Pancreas (tissue), 10 donors: ENCODE results near the gene ARR3. TPM values are rescaled to one million over a fixed set of nuclear protein-coding genes. Genes with fewer than 3 reads are reported as not detected.
"Not testable (repeated sequence)": the region's sequence is repeated elsewhere in the genome, so short reads cannot be mapped to it uniquely, and the experiment has no call there.

ENCODE experiments used
- ATAC-seq, 4 donors: fragments of 200-7000 bp; cut with Tn5 transposase; one replicate each; pipeline versions ENCODE4 v1.8.0 to v1.9.1; 2020; ENCODE audit warnings: mild to moderate bottlenecking in 4 of 4, moderate library complexity in 4 of 4
- DNase-seq, 6 donors: peaks; one replicate each; pipeline ENCODE4 v3.0.0-alpha.2; 2020
- FAIRE-seq: peaks from 2 replicates; lab custom pipeline; 2012; peaks lifted over from hg19 to GRCh38; lab: Jason Lieb, UNC
- H3K27ac ChIP-seq, 4 donors: fragments of 200-600 bp; sonication (generic); 1 replicate in 3 of 4; 2 replicates in 1 of 4; pipeline versions ENCODE4 v1.5.0 to v1.8.0; 2020
- H3K27me3 ChIP-seq, 4 donors: fragments of 200-600 bp; one replicate each; pipeline ENCODE4 v1.8.0; 2021
- H3K36me3 ChIP-seq, 3 donors: fragments of 200-600 bp; sonication (generic) in 1 of 3; one replicate each; pipeline versions ENCODE4 v1.5.0 to v1.8.0; 2020 to 2021
- H3K4me1 ChIP-seq, 3 donors: fragments of 200-600 bp; one replicate each; pipeline ENCODE4 v1.8.0; 2021
- H3K4me3 ChIP-seq, 4 donors: fragments of 200-600 bp; sonication (generic) in 2 of 4; one replicate each; pipeline versions ENCODE4 v1.5.0 to v1.8.0; 2020 to 2021
- H3K9me3 ChIP-seq, 4 donors: fragments of 200-600 bp; one replicate each; pipeline ENCODE4 v1.8.0; 2021
- WGBS, 2 donors: extraction: QIAGEN DNeasy Blood & Tissue Kit; methylation state at CpG; one replicate each; pipeline ENCODE4 v1.1.7; 2013; 5-methylcytosine and 5-hydroxymethylcytosine counted together
- intact Hi-C, 3 donors: fragments of 100-400 bp; cut with DNase I; formaldehyde crosslinking; loops; one replicate each; pipeline versions ENCODE4 v1.11.1 to v1.14.2; 2022
- polyA plus RNA-seq, 2 donors: library from polyadenylated mRNA; stranded (reverse); fragments of 200-250 nt; gene quantifications; one replicate each; pipeline ENCODE4 v1.2.3, GENCODE V29; 2013
- total RNA-seq, 6 donors: library from RNA; stranded (reverse); fragmentation: NEBNext Ultra II Directional in 4 of 6; extraction: Animal tissue kit (Norgen Biotek cat#: 25700) in 4 of 6; gene quantifications; one replicate each; pipeline versions ENCODE4 v1.2.1 to v1.2.4, GENCODE V29; 2021 to 2023
- TF ChIP-seq, protein P1 (sequence below), 4 donors: fragments of 200-600 bp; sonication (generic) in 3 of 4; IDR thresholded peaks; one replicate each; pipeline versions ENCODE4 v1.5.0 to v1.8.0; 2021; ENCODE audit warnings: antibody characterized with exemption in 4 of 4
- donor health status: healthy with polysubstance abuse.
- donor health status: DM: no; HTN: no; CAD: no; lungs with moderate emphysema.
- donor health status: DM: no; HTN: no; CAD: no.
- donor health status: control.
- donor health status: control.
- donor health status: Bipolar disorder and iron deficiency.
- donor health status: DM: yes; HTN: yes; CAD: no.
- donor health status: DM: no; HTN: no; CAD: no.
- donor health status: DM: no; HTN: no; CAD: no.
- donor health status: DM: yes; HTN: yes; CAD: no.

ARR3 gene
- total and polyA plus RNA-seq, 8 donors: not detected

DNA sequence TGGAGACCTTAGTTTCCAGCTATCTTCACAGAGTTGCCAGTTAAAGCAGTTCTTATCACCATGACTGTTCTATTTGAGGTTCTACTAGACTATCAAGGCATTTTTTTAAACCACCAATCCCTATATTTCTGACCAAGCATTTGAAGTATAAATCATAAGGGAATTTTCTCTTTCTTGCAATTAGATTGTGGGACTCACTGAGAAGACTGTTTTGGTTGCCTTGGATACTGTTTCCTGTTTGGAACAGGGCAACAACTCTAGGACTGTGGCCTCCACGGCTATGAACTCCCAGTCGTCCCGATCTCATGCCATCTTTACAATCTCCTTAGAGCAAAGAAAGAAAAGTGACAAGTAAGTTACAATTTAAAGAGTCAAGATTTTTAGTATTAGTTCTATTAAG lies 33.6 kb downstream of the ARR3 start:
- no peak for DNase-seq
- FAIRE-seq: no peak
- intact Hi-C loops: no loop called here

DNA sequence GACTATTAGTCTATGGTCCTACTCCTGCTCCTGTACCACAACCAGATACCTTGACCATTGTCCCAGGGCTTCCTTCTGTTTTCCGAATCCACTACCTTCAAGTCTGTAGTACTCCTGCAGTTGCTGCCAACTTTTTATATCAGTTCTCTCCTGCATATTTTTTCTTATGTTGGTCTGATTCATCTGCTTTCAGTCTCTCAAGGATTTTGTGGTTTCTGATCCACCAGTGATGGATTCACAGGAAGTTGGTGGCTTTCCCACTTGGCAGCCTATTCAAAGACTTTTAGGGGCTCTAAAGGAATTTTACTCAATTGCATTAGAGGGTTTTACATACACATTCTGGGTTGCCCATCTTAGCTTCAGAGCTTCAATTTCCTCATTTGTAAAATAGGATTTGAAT lies 45.4 kb downstream of the ARR3 start:
- intact Hi-C loops: no loop called here
- DNase-seq: no peak

More for the DNA sequence above, 33.6 kb downstream of the ARR3 start:
- no peak for ATAC-seq
- no peaks in the 10 kb centered on the region for H3K9me3 ChIP-seq
- TF ChIP-seq, protein P1, sequence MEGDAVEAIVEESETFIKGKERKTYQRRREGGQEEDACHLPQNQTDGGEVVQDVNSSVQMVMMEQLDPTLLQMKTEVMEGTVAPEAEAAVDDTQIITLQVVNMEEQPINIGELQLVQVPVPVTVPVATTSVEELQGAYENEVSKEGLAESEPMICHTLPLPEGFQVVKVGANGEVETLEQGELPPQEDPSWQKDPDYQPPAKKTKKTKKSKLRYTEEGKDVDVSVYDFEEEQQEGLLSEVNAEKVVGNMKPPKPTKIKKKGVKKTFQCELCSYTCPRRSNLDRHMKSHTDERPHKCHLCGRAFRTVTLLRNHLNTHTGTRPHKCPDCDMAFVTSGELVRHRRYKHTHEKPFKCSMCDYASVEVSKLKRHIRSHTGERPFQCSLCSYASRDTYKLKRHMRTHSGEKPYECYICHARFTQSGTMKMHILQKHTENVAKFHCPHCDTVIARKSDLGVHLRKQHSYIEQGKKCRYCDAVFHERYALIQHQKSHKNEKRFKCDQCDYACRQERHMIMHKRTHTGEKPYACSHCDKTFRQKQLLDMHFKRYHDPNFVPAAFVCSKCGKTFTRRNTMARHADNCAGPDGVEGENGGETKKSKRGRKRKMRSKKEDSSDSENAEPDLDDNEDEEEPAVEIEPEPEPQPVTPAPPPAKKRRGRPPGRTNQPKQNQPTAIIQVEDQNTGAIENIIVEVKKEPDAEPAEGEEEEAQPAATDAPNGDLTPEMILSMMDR (IDR thresholded peaks at IDR 0.05): no peak
- no peak overlapping the region for H3K4me3 ChIP-seq
- H3K27me3 ChIP-seq: peaks cover 0 to 12% (median 0%) of the 10 kb centered on the region in 4 donors
- 66 to 68% methylated on average over 3 of the region's 3 CpGs for WGBS, 2 donors
- no peak overlapping the region for H3K27ac ChIP-seq
- no peaks in the 10 kb centered on the region for H3K36me3 ChIP-seq
- H3K4me1 ChIP-seq: no peaks in the 10 kb centered on the region

DNA sequence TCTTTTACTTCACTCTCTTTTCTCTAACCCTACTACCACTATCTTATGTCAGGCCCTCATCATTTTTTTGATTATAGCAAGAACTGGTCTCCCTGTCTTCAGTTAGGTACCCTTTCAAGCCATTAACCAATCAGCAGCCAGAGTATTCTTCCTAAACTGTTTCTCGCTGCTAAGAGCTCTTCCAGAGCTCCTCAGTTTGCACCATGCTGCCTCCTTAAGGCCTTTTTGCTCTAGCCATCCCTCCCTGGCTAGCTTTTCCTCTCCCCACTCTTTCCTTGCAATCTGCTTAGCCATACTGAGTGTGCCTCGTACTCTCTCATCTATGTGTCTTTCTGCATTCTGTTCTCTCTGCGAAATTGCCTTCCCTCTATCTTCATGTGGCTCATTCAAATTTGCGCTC lies 54.6 kb downstream of the ARR3 start:
- TF ChIP-seq, protein P1 (IDR thresholded peaks at IDR 0.05): no peak
- Histone ChIP-seq H3K9me3 (no peaks in the 10 kb centered on the region), H3K4me3 (no peak overlapping the region), H3K36me3 (no peaks in the 10 kb centered on the region), H3K27me3 (peaks cover 0 to 11% (median 0%) of the 10 kb centered on the region in 4 donors), H3K4me1 (no peaks in the 10 kb centered on the region), H3K27ac (no peak overlapping the region)
- DNase-seq (no peak), FAIRE-seq (no peak), ATAC-seq (no peak)
- 77 to 96% methylated on average over 4 of the region's 4 CpGs for WGBS, 2 donors
- intact Hi-C loops: no loop called here

More for the DNA sequence above, 45.4 kb downstream of the ARR3 start:
- Histone ChIP-seq H3K4me3 (no peak overlapping the region), H3K9me3 (no peaks in the 10 kb centered on the region), H3K27ac (no peak overlapping the region), H3K36me3 (no peaks in the 10 kb centered on the region), H3K27me3 (no peaks in the 10 kb centered on the region), H3K4me1 (no peaks in the 10 kb centered on the region)
- WGBS, 2 donors: 84 to 85% methylated on average over 1 of the region's 1 CpG
- TF ChIP-seq, protein P1 (IDR thresholded peaks at IDR 0.05): no peak
- FAIRE-seq (no peak), ATAC-seq (no peak)

DNA sequence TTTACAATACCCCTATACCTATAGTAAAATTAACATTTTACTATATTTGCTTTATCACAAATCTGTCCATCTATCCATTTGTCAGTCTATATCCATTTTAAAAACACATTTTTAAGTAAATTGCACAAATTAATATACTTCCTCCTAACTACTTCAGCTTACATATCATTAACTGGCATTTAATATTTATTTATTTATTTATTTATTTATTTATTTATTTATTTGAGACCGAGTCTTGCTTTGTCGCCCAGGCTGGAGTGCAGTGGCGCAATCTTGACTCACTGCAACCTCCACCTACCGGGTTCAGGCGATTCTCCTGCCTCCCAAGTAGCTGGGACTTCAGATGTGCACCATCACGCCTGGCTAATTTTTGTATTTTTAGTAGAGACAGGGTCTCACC lies 55.5 kb downstream of the ARR3 start:
- ATAC-seq, H3K27ac ChIP-seq, DNase-seq, H3K9me3 ChIP-seq, H3K36me3 ChIP-seq, intact Hi-C loops, H3K4me1 ChIP-seq, H3K4me3 ChIP-seq, FAIRE-seq: not testable (repeated sequence)
- WGBS, 2 donors: 90 to 94% methylated on average over 6 of the region's 6 CpGs
- H3K27me3 ChIP-seq: peaks cover 0 to 11% (median 0%) of the 10 kb centered on the region in 4 donors

DNA sequence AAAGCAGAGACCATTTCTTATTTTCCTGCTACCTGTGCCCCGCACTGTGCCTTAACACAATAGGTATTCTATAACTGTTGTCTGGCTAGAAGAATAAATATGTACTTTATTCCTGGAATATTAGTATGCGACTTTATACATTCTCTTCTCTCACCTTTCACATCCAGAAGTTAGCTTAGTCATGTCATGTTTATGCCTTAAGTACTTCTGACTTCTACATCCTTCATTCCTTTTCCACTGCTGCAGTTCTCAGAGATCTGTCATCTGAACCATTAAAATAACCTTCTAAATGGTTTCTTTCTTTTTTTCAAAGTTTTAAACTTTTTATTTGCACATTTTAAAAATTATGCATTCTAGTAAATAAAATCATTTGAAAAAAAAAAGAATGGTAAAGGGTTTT lies 56.2 kb downstream of the ARR3 start:
- Histone ChIP-seq H3K4me1 (no peaks in the 10 kb centered on the region), H3K27ac (no peak overlapping the region), H3K27me3 (peaks cover 0 to 6% (median 0%) of the 10 kb centered on the region in 4 donors), H3K9me3 (no peaks in the 10 kb centered on the region), H3K36me3 (no peaks in the 10 kb centered on the region), H3K4me3 (no peak overlapping the region)
- no peak for ATAC-seq
- FAIRE-seq: no peak
- DNase-seq: no peak
- TF ChIP-seq, protein P1 (IDR thresholded peaks at IDR 0.05): no peak
- WGBS, 2 donors: 86 to 93% methylated on average over 2 of the region's 2 CpGs
- intact Hi-C loops: no loop called here
